CD14-positive monocyte (primary cell): Measurements from ENCODE around the gene RXFP1. TPM values are rescaled to one million over a fixed set of nuclear protein-coding genes. Genes with fewer than 3 reads are reported as not detected.

Experiments used
- DNase-seq, 3 donors: peaks; one replicate each; pipeline ENCODE4 v3.0.0-alpha.2; 2011 to 2022
- H2AFZ ChIP-seq: 2 replicates; pipeline ENCODE4 v1.6.0; 2012; ENCODE audit warnings: mild to moderate bottlenecking, low read depth, low read length, inconsistent platforms; ENCODE audit not compliant: insufficient read depth, poor library complexity, severe bottlenecking
- H3K27ac ChIP-seq, 2 donors: 1 replicate in 1 of 2; 2 replicates in 1 of 2; pipeline ENCODE4 v1.5.1; 2012 to 2013; ENCODE audit warnings: low read length in 2 of 2, control low read depth in 1 of 2, inconsistent platforms in 1 of 2, low read depth in 1 of 2, mild to moderate bottlenecking in 1 of 2
- H3K27me3 ChIP-seq, 2 donors: one replicate each; pipeline versions ENCODE4 v1.6.0 to v1.6.1; 2011 to 2013; ENCODE audit warnings: low read length in 2 of 2; ENCODE audit not compliant: control insufficient read depth in 2 of 2, insufficient read depth in 2 of 2
- H3K36me3 ChIP-seq, 2 donors: replicated peaks in 1 of 2; 1 replicate in 1 of 2; 2 replicates in 1 of 2; pipeline versions ENCODE4 v1.5.1 to v1.6.1; 2012 to 2013; ENCODE audit warnings: low read length in 2 of 2, control low read depth in 1 of 2, inconsistent platforms in 1 of 2, mild to moderate bottlenecking in 1 of 2; ENCODE audit not compliant: insufficient read depth in 2 of 2, control insufficient read depth in 1 of 2
- H3K4me1 ChIP-seq, 2 donors: 1 replicate in 1 of 2; 2 replicates in 1 of 2; pipeline versions ENCODE4 v1.5.1 to v1.6.1; 2012 to 2013; ENCODE audit warnings: low read length in 2 of 2, control low read depth in 1 of 2, inconsistent platforms in 1 of 2, mild to moderate bottlenecking in 1 of 2, moderate library complexity in 1 of 2; ENCODE audit not compliant: insufficient read depth in 2 of 2, control insufficient read depth in 1 of 2
- H3K4me2 ChIP-seq: replicated peaks from 2 replicates; pipeline ENCODE3; 2012; ENCODE audit warnings: low read length, moderate library complexity, mild to moderate bottlenecking; ENCODE audit not compliant: poor library complexity, severe bottlenecking; ENCODE audit errors: extremely low read depth
- H3K4me3 ChIP-seq, 3 experiments: fragments of 200-600 bp in 1 of 3; sonication (generic) in 1 of 3; replicated peaks in 1 of 3; 1 replicate in 2 of 3; 2 replicates in 1 of 3; pipeline ENCODE4 v1.5.1; 2011 to 2013; ENCODE audit warnings: low read length in 3 of 3, mild to moderate bottlenecking in 3 of 3, control low read depth in 2 of 3, low read depth in 2 of 3, inconsistent platforms in 1 of 3, moderate library complexity in 1 of 3
- H3K79me2 ChIP-seq: 2 replicates; pipeline ENCODE4 v1.6.0; 2012; ENCODE audit warnings: mild to moderate bottlenecking, control low read depth, inconsistent platforms, low read length, moderate library complexity; ENCODE audit not compliant: insufficient read depth
- H3K9ac ChIP-seq: 2 replicates; pipeline ENCODE4 v1.6.0; 2017; ENCODE audit warnings: low read length, mild to moderate bottlenecking; ENCODE audit not compliant: insufficient read depth, poor library complexity, severe bottlenecking
- H3K9me3 ChIP-seq, 2 donors: replicated peaks in 1 of 2; 1 replicate in 1 of 2; 2 replicates in 1 of 2; pipeline versions ENCODE4 v1.5.1 to v1.6.1; 2012 to 2013; ENCODE audit warnings: low read length in 2 of 2, control low read depth in 1 of 2; ENCODE audit not compliant: control insufficient read depth in 1 of 2, insufficient read depth in 1 of 2
- H4K20me1 ChIP-seq: 2 replicates; pipeline ENCODE4 v1.6.0; 2012; ENCODE audit warnings: mild to moderate bottlenecking, low read length, control low read depth, moderate library complexity; ENCODE audit not compliant: insufficient read depth
- H3K27ac Mint-ChIP-seq, 7 donors: one replicate each; pipeline ENCODE4 v1.8.0; 2020; ENCODE audit warnings: mild to moderate bottlenecking in 7 of 7, mixed read lengths in 7 of 7, moderate library complexity in 6 of 7, inconsistent platforms in 2 of 7
- H3K27me3 Mint-ChIP-seq, 3 donors: one replicate each; pipeline ENCODE4 v1.8.0; 2021 to 2022; ENCODE audit warnings: low read depth in 3 of 3, mild to moderate bottlenecking in 3 of 3, mixed read lengths in 3 of 3, moderate library complexity in 3 of 3, inconsistent platforms in 1 of 3
- H3K36me3 Mint-ChIP-seq, 2 donors: one replicate each; pipeline ENCODE4 v1.8.0; 2020; ENCODE audit warnings: mixed read lengths in 2 of 2, inconsistent platforms in 1 of 2, mild to moderate bottlenecking in 1 of 2
- H3K4me1 Mint-ChIP-seq: one replicate; pipeline ENCODE4 v1.8.0; 2020; ENCODE audit warnings: mild to moderate bottlenecking, mixed read lengths
- H3K4me3 Mint-ChIP-seq, 2 donors: one replicate each; pipeline ENCODE4 v1.8.0; 2020; ENCODE audit warnings: mild to moderate bottlenecking in 2 of 2, mixed read lengths in 2 of 2, moderate library complexity in 1 of 2
- H3K9me3 Mint-ChIP-seq, 7 donors: one replicate each; pipeline ENCODE4 v1.8.0; 2020 to 2022; ENCODE audit warnings: mixed read lengths in 7 of 7, mild to moderate bottlenecking in 6 of 7, moderate library complexity in 6 of 7, inconsistent platforms in 2 of 7
- CTCF ChIP-seq: fragments of 200-600 bp; IDR thresholded peaks from one replicate; pipeline ENCODE4 v1.8.0; 2022; ENCODE audit warnings: antibody characterized with exemption, mild to moderate bottlenecking
- WGBS: methylation state at CpG from one replicate; pipeline ENCODE4 v1.1.5; 2013; ENCODE audit warnings: missing lambda C conversion rate; ENCODE audit not compliant: insufficient coverage; 5-methylcytosine and 5-hydroxymethylcytosine counted together
- intact Hi-C, 2 donors: fragments of 100-400 bp; cut with micrococcal nuclease; formaldehyde crosslinking; loops; one replicate each; pipeline versions ENCODE4 v1.15.0 to v1.15.1; 2023
- polyA plus RNA-seq, 3 donors: library from polyadenylated mRNA; depleted of rRNA in 1 of 3; unstranded in 2 of 3; stranded (reverse) in 1 of 3; fragments of 300-500 nt in 2 of 3; fragments of >200 nt in 1 of 3; fragmentation: Illumina TruSeq in 2 of 3; gene quantifications; 1 replicate in 2 of 3; 2 replicates in 1 of 3; pipeline ENCODE4 v1.2.3, GENCODE V29; 2012 to 2021

RXFP1 gene
- polyA plus RNA-seq, 3 donors, result 0.03 to 0.11 TPM; not detected in 1

GRCh38 chr4:158532556-158533231 lies 11.0 kb downstream of the RXFP1 start:
- TF ChIP-seq CTCF, result no peak
- Histone ChIP-seq H3K9ac (no peak overlapping the region), H2AFZ (no peak overlapping the region), H3K4me3 (no peak overlapping the region), H3K27me3 (no peaks in the 10 kb centered on the region), H4K20me1 (no peaks in the 10 kb centered on the region), H3K9me3 (no peaks in the 10 kb centered on the region), H3K4me2 (no peak overlapping the region), H3K36me3 (no peaks in the 10 kb centered on the region), H3K4me1 (peaks cover 6 to 12% of the 10 kb centered on the region in 2 donors), H3K27ac (no peak overlapping the region), H3K79me2 (no peaks in the 10 kb centered on the region)
- Mint-ChIP-seq H3K4me3 (no peak overlapping the region), H3K4me1 (peaks cover 21% of the 10 kb centered on the region), H3K27me3 (no peaks in the 10 kb centered on the region), H3K27ac (peak overlapping the region in 1 of 7 donors; percentile 5), H3K9me3 (peaks cover 0 to 4% (median 1%) of the 10 kb centered on the region in 7 donors), H3K36me3 (no peaks in the 10 kb centered on the region)
- DNase-seq, result no peak
- WGBS, result 95% methylated on average over 3 of the region's 6 CpGs
- intact Hi-C loops, result no loop called here

- Histone ChIP-seq H4K20me1 (no peaks in the 10 kb centered on the region), H3K4me2 (no peak overlapping the region), H2AFZ (peak overlapping the region; percentile 52), H3K36me3 (no peaks in the 10 kb centered on the region), H3K4me3 (no peak overlapping the region), H3K4me1 (peaks cover 8 to 18% of the 10 kb centered on the region in 2 donors), H3K79me2 (no peaks in the 10 kb centered on the region), H3K27ac (peak overlapping the region in 1 of 2 donors; percentile 29), H3K9ac (no peak overlapping the region), H3K27me3 (no peaks in the 10 kb centered on the region), H3K9me3 (no peaks in the 10 kb centered on the region)
- Mint-ChIP-seq H3K4me3 (no peak overlapping the region), H3K9me3 (peaks cover 0 to 4% (median 1%) of the 10 kb centered on the region in 7 donors), H3K36me3 (no peaks in the 10 kb centered on the region), H3K4me1 (peaks cover 31% of the 10 kb centered on the region), H3K27ac (peak overlapping the region in 4 of 7 donors; percentile 68 to 86 (median 81)), H3K27me3 (peaks cover 0 to 1% (median 0%) of the 10 kb centered on the region in 3 donors)
- no peak for DNase-seq
- intact Hi-C loops, result no loop called here
- TF ChIP-seq CTCF, result no peak
- no CpG with 5 or more reads among the region's 3 CpGs for WGBS
Measured at GRCh38 chr4:158534727-158535126, 13.0 kb downstream of the RXFP1 start.
